GM10266 (cell line): ENCODE results near the gene FOS.
"Not testable (repeated sequence)": the region's sequence is repeated elsewhere in the genome, so short reads cannot be mapped to it uniquely, and the experiment has no call there.

ENCODE experiments used
- DNase-seq: peaks from one replicate; pipeline ENCODE4 v3.0.0; 2012; ENCODE audit errors: extremely low spot score
- TF ChIP-seq, protein P1 (sequence below): IDR thresholded peaks from 2 replicates; pipeline ENCODE4 v1.5.1; 2012; ENCODE audit warnings: mild to moderate bottlenecking, low read depth; ENCODE audit not compliant: control insufficient read depth, insufficient read depth; ENCODE audit errors: missing control alignments

FOS gene

GRCh38 chr14:75298187-75298965 is 19.7 kb downstream of the FOS start:
- no peak for DNase-seq
- TF ChIP-seq, protein P1, sequence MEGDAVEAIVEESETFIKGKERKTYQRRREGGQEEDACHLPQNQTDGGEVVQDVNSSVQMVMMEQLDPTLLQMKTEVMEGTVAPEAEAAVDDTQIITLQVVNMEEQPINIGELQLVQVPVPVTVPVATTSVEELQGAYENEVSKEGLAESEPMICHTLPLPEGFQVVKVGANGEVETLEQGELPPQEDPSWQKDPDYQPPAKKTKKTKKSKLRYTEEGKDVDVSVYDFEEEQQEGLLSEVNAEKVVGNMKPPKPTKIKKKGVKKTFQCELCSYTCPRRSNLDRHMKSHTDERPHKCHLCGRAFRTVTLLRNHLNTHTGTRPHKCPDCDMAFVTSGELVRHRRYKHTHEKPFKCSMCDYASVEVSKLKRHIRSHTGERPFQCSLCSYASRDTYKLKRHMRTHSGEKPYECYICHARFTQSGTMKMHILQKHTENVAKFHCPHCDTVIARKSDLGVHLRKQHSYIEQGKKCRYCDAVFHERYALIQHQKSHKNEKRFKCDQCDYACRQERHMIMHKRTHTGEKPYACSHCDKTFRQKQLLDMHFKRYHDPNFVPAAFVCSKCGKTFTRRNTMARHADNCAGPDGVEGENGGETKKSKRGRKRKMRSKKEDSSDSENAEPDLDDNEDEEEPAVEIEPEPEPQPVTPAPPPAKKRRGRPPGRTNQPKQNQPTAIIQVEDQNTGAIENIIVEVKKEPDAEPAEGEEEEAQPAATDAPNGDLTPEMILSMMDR: no peak

DNA sequence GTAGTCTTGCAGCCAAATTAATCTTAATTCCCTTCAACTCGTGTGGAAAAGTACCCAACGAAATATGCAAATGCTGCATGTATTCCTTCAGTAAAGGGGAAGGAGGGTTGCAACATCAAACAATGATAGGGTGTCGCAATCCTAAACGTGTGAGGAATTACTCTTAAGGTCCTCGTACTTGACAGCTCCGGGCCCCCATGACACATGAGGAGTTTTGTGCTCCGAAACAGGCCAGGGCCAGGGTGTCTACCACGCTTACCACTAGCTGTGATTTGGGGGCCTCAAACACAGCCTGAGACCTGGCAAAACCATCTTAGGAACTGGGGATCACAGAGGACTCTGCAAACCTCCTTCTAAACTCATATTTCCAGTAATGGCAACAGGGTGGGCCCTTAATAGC is 20.4 kb downstream of the FOS start:
- DNase-seq: no peak

DNA sequence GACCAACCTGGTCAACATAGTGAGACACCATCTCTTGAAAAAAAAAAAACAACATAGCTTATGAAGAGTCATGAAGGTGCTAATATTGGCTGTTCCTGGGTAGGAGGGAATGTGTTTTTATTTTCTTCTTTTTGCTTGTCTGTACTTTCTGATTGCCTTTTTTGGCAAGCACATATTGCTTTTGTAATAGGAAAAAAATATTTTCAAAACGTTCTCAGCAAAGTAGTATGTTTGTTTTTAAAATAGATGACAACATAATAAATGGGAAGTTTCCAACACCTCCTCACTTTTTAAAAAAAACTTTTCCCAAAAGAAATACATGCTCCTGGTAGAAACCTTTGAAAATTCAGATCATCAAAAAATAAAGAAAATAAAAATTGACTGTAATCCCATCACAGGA is 20.9 kb downstream of the FOS start:
- TF ChIP-seq, protein P1: no peak
- no peak for DNase-seq

More for the DNA sequence above, 20.4 kb downstream of the FOS start:
- TF ChIP-seq, protein P1: no peak

DNA sequence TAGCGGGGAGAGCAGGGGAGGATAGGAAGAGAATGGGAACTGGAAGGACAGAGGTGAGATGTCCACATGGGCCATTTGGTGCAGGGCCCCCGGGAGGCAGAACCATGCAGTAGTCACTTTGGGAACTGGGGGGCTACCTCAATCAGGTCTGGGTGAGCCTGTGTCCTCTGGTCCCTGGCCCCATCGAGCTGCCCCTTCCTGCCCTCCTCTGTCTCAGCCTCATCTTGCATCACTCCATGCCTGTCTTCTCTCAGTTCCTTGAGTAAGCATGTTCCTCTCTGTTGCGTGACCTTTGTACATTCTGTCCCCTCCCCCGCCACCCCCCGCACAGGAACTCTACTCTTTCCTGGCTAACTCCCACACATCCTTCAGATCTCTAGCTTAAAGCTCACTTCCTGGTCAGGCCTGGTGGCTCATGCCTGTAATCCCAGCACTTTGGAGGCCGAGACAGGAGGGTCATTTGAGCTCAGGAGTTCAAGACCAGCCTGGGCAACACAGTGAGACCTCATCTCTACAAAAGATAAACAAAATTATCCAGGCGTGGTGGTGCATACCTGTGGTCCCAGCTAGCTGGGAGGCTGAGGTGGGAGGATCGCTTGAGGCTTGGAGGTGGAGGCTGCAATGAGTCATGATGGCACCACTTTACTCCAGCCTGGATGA is 23.2 kb downstream of the FOS start:
- no peak for DNase-seq
- TF ChIP-seq, protein P1: no peak

DNA sequence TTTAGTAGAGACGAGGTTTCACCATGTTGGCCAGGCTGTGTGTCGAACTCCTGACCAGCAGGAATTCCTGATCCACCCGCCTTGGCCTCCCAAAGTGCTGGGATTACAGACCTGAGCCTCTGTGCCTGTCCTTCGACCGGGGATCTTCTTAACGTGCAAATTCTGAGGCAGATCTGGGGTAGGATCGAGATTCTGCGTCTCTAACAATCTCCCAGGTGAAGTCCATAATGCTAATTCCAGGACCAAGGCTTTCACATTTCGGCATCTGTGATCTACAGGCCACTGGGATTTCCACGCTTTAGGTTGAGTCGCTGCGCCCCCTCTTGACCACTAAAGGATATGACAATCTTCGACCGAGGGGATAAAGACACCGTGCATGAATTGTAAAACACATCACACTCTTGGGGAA is 24.8 kb downstream of the FOS start:
- TF ChIP-seq, protein P1: peak; percentile 64
- peak; percentile 58 for DNase-seq

DNA sequence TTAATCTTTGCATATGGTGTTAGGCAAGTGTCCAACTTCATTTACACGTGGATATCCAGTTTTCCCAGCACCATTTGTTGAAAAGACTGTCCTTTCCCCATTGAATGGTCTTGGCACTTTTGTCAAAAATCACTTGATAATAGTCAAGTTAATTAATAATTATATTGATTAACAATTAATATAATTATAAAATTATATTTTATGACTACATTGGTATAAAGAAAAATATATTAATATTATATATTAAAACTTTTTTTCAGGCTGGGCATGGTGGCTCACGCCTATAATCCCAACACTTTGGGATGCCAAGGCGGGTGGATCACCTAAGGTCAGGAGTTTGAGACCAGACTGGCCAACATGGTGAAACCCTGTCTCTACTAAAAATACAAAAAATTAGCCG is 27.8 kb downstream of the FOS start:
- DNase-seq: not testable (repeated sequence)

DNA sequence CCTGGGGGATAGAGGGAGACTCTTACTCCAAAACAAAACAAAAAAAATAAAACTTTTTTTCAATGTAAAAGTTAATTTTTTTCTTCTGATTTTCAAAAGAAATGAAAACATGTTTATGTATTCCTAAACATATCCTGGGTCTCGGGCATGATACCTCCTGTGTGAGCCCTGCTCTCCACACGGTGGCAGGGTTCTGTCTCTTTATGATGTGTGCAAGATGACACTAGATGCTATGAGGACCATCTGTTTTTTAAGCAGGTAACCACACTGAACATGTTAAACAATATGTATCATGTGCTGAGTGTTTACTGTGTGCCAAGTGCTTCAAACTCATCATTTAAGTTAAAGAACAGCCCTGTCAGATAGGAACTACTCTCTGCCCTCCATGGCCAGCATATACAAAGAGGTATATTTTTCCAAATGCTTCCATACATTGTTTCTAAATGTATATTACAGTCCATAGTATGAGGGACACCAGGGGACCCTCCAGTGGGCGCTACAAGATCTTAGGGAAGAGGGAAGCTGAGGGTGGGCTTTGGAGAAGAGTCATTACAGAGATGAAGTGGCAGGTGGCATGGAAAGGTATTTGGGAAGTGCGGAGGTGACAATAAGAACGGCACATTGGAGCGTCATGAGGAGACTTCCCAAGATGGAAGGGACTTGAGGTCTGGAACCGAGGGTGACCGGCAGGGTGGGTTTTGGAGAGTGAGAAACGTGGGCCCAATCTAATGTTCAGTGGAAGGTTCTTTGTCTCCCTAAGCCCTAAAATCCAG is 28.5 kb downstream of the FOS start:
- peak; percentile 36 for DNase-seq
- TF ChIP-seq, protein P1: peak; percentile 57
